ENCODE data around the gene PPP1R1B.
A peak's percentile ranks its signal among the peaks of the same experiment; 100 is the strongest.

Gene PPP1R1B

DNA sequence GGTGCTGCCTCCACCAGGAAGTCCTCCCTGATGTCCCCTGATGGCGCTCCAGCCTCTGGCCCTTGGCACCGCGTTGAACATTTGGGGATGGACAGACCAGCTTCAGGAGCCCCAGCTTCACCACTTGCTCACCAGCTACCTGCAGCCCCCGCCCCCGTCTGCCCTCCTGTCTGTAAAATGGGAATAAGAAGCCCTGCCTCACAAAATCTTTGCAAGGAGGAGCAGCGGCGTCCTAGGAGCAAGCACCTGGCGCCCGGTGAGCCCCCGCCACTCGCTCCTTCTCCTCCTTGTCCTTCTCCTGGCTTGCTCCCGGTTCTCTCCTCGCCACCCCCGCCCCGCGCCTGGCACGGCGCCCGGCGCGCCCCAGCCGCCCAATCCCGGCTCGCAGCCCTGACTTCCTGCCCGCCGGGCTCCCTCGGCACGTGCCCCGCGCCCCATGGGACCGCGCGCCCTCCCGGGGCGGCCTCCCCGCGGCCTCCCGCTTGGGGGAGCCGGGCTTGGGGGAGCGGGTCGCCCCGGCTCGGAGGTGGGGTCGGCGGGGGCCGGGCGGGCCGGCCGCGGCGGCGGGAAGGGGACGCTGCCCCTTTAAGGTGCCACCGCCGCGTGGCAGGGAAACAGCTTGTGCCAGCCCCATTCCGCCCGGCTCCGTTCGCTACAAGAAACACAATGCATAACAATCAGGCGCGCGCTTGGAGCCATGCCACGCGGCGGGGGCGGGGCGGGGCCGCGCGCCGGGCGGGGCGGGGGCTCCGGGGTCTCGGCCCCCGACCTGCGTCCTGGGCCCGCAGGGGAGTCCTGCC is 9.1 kb upstream of the PPP1R1B start:
- peak; percentile 82 for DNase-seq

DNA sequence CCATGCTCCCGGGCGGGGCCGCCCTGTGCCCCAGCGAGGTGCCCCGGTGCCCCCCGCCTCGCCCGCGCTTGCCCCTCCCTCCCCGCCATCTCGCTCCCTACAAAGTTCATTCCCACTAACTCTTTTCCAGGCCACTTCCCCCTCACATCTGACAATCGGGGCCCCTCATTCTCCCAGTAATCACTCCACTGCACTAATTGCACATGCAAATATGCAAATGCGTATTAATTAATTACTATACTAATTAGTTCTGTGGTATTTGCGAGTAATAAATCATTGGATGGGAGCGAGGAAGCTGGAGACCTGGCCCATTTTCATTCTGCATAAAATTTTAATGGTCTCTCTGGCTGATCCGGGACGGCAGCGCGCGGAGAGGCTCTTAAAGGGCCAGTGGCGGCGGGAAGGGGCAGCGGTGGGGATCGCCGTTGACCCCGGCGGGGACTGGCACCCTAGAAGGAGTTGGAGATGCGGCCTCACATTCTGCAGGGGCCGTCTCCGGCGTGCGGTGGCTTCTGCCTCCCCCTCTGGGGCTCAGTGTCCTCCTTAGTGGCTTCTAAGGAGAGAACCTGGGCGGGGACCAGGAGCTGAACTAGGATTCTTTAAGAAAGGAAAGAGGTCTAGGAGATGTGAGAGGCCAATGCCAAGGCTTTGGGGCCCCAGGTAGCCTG is 8.4 kb upstream of the PPP1R1B start:
- peak; percentile 42 for DNase-seq

DNA sequence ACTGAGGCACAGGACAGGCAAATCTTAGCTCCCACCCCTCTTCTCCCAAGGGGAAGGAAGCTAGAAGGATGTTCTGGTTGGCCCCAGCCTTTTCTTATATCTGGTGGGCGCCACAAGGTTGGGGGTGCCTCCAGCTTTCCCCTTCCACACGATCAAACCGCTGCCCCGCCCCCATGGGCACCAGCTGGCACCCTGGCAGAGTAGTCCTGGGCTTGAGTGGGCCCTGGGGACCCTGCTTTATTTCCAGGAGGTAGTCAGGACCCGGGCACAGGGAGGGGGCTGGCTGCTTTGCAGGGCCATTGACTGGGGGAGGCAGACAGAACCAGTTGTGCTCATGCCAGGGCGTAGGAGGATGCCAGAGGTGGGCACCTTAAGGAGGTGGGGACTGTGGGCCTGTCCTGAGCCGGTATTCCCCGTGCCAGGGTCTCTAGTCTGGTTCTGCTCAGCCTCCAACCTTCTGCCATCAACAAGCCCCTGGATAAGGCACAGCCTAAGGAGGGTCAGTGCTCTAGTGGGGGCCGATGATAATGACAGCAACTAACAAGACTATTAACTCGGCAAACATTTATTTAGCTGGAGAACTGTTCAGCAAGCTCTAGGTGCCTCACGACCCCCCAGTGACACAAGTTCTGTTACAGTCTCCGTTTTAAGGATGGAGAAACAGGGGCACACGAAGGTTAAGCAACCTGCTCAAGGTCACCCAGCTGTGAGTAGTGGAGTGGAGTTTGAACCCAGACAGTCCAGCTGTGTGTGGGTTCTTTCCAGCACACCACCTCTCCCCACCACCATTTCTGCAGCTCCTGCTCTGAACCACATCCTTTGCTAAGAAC is 7.6 kb upstream of the PPP1R1B start:
- DNase-seq, result no peak

DNA sequence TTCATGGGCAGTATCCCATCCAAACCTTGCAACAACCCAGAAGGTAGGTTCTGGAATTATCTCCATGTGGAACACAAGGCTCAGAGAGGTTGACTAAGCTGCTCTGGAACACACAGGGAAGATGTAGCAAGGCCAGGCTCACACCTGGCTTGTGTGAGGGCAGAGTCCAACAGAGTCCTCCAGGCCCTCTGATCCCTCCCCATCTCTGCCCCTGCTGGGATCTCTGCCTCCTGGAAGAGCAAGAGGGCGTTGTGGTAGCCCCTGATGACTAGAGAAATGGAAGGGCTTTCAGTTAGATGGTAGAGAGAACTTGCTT is 7.0 kb upstream of the PPP1R1B start:
- DNase-seq, result no peak

GRCh38 chr17:39621523-39622379 is 5.0 kb upstream of the PPP1R1B start:
- DNase-seq, result peak; percentile 71

DNA sequence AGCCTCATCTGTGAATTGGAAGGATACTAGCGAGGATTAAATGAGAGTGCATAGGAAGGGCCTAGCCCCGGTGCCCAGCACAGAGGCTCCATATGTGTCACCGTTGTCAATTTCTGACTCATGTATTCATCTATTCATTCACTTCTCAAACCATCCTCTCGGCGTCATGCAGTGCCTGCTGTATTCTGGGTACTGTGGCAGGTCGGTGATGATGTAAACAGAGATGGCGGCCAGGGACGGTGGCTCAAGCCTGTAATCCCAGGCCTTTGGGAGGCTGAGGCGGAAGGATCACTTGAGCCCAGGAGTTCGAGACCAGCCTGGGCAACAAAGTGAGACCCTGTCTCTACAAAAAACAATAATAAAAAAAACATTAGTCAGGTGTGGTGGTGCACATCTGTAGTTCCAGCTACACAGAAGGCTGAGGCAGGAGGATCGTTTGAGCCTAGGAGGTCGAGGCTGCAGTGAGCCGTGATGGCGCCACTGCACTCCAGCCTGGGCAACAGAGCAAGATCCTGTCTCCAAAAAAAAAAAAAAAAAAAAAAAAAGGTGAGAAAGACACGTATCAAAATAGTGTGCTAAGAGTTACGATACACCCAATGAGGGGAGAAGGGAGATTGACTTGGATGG is 4.3 kb upstream of the PPP1R1B start:
- no peak for DNase-seq

DNA sequence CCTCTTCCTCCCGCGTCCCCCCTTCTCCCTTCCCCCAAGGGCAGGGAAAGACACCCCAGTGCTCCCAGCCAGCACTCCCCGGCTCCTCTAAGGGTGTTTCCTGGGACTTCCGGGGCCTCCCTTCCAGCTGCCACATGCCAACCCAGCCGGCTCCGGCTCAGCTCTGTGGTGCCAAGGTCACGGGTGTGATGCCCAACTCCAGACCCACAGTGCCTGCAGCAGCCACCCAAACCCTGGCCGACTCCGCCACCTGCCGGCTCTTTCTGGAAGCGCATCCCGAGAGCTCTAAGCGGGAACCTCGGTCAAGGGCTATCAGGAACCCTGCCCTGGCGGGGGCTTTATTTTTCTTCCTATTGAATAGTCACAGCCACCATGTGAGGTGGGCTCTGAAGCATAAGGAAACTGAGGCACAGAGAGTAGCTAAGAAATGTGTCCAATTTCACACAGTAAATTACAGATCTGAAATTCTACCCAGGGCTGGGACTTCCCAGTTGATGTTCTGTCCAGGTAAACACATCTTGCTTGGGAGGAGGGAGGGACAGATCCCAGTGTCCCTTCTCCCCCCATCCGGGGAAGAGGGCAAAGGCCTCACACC is 3.3 kb upstream of the PPP1R1B start:
- peak; percentile 73 for DNase-seq

- DNase-seq, result no peak
Measured at GRCh38 chr17:39624313-39624712, 2.4 kb upstream of the PPP1R1B start.

DNA sequence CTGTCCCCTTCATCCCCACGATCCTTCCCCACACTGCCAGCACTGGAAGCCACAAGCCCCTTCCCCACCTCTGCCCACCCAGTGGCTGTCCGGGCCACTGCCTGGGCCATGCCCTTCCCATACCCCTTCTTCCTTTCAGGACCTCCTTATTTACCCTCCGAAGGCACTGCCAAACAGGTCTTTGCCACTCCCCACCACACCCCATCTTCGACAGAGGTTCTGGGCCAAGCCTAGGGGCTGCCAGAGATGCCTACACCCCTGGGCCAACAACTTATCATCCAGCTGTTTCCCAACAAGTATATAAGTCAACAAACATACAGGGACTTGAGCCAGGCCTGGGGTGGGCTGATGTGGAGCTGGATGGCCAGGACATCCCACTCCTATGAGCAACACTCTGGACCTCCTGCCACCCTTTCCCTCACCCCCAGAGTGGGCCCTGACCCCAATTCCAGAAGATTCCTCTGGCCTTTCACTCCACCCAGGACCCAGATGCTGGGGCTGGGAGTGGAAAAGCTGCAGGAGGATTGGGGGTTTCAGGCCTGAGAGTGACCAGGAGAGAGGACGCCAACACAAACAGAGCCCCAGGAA is 1.5 kb upstream of the PPP1R1B start:
- no peak for DNase-seq

DNA sequence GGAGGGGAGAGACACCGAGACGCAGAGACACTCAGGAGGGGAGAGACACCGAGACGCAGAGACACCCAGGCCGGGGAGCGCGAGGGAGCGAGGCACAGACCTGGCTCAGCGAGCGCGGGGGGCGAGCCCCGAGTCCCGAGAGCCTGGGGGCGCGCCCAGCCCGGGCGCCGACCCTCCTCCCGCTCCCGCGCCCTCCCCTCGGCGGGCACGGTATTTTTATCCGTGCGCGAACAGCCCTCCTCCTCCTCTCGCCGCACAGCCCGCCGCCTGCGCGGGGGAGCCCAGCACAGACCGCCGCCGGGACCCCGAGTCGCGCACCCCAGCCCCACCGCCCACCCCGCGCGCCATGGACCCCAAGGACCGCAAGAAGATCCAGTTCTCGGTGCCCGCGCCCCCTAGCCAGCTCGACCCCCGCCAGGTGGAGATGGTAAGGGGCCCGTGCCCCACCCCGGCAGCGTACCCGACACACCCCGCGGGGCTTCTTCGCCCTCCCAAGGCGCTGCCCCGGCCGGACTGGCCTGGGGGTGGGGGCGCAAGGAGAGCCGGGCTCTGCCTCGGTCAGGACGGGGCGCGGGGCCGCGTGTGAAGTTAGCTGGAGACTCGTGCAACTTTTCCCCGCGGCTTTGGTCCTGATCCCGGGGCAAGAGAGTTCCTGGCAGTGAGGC is 427 bp downstream of the PPP1R1B start:
- no peak for DNase-seq

DNA sequence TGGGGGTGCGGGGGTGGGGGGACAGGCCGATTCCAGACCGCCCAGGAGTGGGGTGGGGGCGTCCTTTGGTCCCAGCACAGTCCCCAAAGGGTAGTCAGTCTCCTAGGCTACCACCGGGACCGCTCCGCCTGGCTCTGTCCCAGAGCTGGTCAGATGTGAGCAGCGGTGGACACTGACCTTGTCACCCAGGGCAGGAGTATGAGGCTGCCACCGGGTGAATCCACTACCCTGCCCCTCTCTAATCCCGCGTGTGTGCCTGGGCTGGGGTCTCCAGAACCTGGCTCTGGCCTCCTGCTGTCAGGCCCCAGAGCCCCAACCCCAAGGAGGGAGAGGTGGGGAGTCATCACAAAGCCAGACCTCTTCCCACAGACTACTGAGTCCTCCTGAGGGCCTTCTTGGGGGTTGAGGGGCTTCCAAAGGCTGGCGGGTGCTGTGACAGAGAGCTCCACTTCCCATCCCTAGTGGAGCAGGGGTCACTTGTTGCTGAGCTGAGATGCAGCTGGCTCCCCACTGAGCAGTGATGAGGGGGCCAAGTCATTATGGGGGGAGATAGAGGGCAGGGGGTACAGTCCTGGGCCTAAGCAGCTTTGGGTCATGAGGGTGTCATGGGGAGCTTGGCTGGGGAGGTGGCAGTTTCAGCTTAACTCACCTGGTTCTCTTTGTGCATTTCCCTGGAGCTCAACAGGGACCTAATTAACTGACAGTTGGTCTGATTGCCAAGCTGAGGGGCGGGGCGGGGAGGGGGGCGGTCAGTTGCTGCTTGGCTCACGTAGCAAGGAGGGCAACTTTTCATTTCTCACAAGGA is 1.2 kb downstream of the PPP1R1B start:
- peak; percentile 66 for DNase-seq

GRCh38 chr17:39628655-39629493 is 2.1 kb downstream of the PPP1R1B start:
- peak; percentile 55 for DNase-seq

DNA sequence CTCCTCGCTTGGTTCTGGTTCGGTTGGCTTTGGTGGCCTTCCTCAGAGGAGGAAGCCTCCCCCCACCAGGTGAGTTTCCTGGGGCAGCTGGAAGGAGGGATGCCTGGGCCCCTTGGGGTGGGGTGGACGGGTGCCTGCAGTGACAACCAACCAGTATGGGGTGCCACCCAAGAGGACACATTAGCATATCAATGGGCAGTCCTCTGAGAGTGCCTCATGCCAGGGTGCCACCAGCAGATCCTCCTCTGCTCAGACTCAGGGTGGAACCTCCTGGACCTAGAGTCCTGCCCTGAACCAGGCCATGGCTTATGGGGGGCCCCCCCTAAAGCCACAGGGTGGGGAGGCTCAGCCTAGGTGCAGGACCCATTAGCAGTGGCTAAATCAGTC is 2.7 kb downstream of the PPP1R1B start:
- DNase-seq, result peak; percentile 10

DNA sequence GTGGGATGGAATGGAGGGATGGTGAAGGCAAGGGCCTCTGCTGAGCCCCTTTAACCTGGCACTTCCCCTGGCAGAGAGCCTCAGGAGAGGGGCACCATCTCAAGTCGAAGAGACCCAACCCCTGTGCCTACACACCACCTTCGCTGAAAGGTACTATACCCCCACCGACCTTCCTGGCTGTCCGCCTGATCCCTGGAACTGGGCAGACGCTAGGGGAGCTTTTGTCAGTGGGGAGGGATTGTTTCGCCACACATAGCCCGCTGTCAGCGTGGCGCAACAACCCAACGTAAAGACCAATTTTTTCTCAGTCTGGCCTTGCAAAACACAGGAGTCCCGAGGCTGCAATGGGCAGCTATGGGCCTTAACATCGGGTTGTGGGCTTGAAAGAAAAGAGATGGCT is 3.1 kb downstream of the PPP1R1B start:
- no peak for DNase-seq

DNA sequence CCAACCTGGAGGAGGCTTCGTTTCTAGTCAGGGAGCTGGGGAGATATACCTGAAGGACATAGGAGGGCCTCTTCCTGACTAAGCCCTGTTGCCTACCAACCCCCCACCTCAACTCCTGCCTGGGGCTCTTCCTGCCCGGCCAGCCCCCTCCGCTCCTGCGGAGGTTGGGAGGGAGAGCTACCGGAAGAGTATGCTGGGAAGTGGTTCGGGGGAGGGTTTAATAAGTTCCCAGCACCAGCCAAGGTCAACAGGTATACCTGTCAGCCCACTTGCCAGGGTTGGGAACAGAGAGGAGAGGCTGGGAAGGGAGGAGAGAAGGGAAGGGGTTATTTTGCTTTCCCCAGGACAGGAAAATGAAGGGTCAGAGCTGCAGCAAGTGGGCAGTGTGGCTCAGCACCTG is 4.7 kb downstream of the PPP1R1B start:
- DNase-seq, result peak; percentile 26

DNA sequence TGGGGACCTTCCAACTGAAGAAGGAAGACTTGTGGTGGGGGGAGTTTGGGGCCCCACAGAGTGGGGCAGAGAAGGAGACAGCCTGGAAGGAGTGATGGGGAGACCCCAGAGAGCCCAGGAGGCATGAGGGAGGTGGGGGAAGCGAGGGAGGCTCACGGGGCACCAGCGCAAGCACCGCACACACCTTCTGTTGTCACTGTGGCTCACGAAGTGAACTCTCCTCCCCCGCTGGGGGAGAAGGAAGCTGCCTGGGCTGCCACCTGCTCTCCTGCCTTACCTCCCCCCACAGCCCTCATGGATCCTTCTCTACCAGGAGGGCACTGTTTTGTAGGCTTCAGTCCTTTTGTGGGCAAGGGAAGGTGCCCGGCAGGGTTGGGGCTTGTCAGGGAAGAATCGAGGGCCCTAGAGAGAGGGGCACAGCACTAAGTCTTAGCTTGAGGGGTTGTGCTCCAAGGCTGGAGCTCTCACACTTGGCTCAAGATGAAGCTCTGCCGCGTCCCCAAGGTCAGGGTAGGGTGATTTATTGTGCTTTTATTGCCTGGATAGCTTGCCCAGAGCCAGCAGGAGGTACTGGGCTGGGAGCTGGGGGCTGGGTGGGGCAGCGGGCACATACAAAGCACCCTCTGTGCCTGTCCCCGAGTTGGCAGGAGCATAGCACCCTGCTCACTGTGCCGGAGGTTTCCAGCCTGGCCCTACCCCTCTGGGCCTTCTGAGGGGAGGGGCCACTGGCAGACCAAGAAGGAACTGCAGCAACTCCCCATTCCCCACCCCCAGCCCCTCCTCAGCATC is 5.6 kb downstream of the PPP1R1B start:
- DNase-seq, result peak; percentile 33

GRCh38 chr17:39633570-39634183 is 6.9 kb downstream of the PPP1R1B start:
- DNase-seq, result no peak

DNA sequence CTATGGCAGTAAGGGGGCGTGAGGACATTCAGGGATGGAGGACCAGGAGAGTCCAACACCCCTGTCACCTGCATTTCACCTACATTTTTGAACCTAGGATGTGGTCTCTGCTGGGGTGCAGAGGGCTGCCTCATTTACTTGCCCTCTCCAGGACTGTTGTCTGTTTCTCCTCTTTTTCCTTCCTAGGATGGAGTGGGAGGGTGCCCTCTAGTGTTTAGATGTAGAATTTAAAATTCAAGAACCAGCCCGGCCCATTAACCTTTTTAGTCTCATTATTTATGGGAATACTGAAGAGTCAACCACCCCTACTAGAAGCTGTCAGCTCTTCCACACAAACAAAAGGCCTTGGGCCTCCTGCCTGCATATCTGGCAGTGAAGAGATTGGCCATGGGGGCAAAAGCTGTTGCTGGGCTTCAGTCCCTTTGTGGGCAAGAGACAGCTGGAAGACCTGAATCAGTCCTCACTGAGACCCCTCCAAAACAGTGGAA is 7.7 kb downstream of the PPP1R1B start:
- peak; percentile 44 for DNase-seq
